ENCODE results near the gene CRABP2. TPM values are rescaled to one million over a fixed set of nuclear protein-coding genes. Genes with fewer than 3 reads are reported as not detected.

CRABP2 gene
- total RNA-seq (2022; extraction: Qiagen RNA extraction) = 7.6 to 12.4 TPM (median 7.9 TPM) in 5 replicates

DNA sequence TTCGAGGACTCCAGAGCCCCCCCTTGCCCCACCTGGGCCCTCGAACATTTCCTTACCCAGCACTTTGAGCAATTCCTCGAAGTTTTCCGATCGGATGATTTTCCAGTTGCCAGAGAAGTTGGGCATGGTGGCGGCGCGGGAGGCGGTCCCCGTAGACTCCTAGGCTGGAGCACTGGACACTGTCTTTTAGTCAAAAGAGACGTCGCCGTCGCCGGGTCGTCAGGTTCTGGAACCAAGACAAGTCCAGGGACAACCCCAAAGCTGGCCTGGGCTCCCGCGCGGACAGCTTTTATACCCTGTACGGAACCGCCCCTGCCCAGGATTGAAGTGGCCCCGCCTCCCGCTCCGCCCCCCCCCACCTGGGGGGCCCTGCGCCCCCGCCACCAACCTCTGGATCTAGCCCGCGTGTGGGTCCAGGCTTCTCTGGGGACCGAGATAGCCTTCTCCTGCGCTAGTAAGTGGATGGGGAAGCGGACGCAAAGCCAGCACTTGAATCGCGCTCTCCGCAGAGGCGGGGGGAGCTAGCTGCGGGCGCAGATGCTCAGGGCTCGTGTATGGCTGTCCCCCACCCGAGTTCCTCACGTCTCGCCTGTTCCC lies at the start of gene CRABP2:
Gene CRABP2 (minus strand): TSS at position 263 of the 597 bp plus-strand sequence. CDS start 137 bp downstream, at position 126.

DNA sequence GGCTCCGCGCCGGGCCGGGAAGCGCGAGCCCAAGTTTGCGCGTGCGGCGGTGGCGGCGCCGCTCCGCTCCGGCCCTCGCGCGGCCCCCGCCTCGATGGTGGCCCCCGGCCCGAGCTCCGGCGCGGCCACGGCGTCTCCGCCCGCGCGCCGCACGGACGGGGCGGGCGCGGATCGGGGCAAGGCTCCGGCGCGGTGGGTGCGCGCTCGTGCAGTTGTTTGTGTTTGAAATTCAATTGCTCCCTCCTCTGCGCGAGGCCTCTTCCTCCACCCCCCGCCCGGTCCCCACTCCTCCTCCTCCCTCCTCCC lies 46.0 kb upstream of the CRABP2 start, which contains the start of gene HDGF:
Gene HDGF (minus strand): TSS at position 225 of the 306 bp plus-strand sequence. CDS start 246 bp downstream, outside the sequence.

DNA sequence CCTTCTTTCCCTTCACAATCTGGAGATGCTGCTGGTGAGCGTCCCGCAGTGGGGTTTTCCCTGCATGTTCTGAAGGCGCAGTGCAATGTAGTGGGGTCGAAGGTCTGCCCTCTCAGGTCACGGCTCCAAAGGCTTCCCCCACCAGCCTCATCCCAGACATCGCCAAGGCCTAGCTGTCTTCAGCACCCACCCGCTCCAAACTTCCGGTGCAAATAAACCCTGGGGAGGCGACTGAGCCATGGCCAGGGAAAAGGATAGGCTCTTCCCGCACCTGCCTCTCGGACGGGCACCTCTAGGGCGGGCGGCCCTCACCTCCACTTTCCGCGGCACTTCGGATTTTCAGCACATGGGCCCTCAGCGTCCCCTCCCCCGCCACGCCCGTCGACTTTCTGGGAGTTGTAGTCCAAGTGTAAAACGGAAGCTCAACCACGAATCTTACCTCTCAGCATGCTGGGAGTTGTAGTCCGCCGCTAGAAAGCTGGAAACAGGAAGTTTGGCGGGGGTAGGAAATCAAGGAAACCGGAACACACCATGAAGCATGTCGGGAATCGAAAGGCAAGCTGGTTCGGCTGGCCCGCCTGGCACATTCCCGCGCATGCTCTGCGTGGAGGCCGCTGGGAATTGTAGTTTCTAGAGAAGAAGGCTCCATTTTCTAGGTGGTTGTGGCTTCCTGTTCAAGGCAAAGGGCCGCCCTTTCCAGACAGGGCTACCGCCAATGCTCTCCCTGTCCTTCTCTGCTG lies 35.5 kb upstream of the CRABP2 start, which contains the start of gene MRPL24:
Gene MRPL24 (minus strand): TSS at position 348 of the 740 bp plus-strand sequence. CDS start 2,384 bp downstream, outside the sequence.

DNA sequence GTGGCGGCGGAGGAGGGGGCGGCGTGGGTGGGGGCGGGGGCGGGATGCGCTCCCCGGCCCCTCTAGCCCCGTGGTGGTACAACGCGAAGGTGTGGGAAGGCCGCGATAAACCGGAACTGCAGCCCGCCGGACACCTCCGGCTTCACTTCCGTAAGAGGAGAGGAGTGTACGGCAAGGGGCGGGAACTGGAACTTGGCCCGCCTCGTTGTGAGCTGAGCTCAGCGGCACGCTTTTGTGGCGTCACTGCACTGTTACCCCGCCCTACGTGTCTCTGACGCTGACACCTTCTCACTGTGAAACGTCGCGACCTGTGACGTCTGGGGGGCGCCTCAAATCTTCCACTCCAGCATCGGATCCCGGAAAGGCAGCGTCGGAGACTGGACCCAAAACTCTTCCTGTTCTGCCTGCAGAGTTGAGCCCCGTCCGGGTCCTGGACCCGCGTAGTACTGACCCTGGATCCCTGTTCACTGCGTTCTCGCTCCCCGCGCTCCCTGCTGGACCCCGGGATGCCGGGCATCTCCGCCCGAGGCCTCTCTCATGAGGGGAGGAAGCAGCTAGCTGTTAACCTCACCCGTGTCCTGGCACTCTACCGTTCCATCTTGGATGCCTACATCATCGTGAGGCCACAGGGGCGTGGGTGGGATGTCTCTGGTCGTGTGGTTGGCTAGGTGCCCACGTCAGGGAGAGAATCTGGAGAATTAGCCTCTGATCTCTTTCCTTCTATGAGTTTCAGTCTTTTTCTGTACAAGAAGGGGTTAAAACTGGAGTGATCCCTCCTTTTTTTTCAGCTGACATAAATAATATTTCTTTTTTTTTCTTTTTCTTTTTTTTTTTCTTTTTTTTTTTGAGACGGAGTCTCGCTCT lies 23.4 kb upstream of the CRABP2 start, which contains the start of gene ISG20L2:
Gene ISG20L2 (minus strand): TSS at position 168 of the 864 bp plus-strand sequence. CDS start 1,114 bp downstream, outside the sequence.

DNA sequence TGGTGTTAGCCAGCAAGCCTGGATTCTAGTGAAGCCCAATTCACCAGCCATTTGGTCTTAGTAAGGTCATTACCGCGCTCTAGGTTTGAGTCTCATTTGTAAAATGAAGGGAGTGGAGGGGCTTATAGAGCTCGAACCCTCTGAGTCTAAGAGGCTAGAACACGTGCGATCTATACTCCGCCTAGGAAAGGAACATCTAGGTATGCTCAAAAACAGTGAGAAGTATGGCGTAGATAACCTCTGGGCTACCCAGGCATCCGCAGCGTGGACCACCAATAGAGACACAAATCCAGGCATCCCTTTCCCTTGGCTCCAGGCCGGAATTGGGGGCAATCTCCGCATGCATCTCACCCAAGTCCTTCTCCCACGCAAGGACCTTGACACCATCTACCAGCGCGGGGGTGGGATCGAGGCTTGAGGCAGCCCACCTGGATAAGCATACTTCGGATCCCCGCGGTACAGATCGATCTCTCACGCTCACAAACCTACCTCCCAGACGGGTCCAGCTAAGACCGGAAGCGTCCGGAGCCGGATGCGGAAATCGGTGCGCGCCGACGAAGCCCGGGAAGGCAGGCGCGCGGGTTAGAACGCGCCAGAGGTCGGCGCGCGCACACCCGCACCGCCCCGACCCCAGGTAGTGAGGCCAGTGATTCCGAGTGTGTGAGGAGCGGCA lies 22.7 kb upstream of the CRABP2 start, which contains the start of gene METTL25B:
Gene METTL25B (plus strand): TSS at position 544 of the 673 bp plus-strand sequence. CDS start 636 bp downstream, outside the sequence.

DNA sequence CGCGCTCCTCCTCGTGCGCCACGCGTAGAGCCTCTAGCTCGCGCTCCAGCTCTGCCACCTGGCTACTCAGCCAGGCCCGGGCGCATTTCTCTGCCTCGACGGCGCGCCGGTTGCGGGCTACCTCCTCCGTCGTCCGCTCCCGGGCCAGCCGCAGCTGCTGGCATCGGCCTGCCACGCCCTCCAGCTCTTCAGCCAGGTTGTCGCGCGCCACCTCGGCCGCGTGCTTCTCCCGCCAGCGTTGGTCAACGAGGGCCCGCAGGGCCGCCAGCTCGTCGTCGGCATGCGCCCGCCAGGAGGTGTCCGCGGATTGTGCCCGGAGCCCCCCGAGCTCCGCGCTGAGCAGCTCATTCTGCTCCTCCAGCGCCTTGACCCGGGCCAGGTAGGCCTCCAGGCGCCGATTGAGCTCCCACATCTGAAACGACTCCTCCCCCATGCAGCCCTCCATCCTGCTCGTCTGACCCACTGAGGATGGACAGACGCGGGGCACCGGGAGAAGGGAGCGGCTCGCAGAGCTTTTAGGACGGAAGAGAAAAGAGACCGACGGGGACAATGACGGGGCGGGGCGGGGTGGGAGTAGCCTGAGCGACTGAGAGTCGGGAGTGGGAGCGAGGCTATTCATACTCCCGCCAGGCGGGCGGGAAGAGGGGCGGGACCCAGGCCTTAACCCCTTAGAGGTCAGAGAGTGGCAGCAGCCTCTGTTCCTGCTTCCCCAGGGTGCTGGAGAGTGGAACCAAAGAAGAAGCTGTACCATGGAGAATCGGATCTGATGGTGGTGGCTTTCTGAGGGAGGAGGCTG lies 28.4 kb downstream of the CRABP2 start, which contains the start of gene NES:
Gene NES (minus strand): TSS at position 588 of the 796 bp plus-strand sequence. CDS start 143 bp downstream, at position 445.

Other genes with a start within 250 kb of the CRABP2 start
- 24.3 to 33.5 TPM (median 30.3 TPM) in 5 replicates for gene MEF2D, start 204.8 kb downstream of the CRABP2 start, total RNA-seq (2022; extraction: Qiagen RNA extraction)
- 13.7 to 19.1 TPM (median 15.6 TPM) in 5 replicates for gene IQGAP3, start 133.0 kb downstream of the CRABP2 start, total RNA-seq (2022; extraction: Qiagen RNA extraction)
- gene TTC24, start 125.9 kb downstream of the CRABP2 start, total RNA-seq (2022; extraction: Qiagen RNA extraction) = not detected in 5 replicates
- 141 to 177 TPM (median 166 TPM) in 5 replicates for gene NAXE, start 113.8 kb downstream of the CRABP2 start, total RNA-seq (2022; extraction: Qiagen RNA extraction)
- 59.2 to 93.7 TPM (median 63.4 TPM) in 5 replicates for gene GPATCH4, start 104.1 kb downstream of the CRABP2 start, total RNA-seq (2022; extraction: Qiagen RNA extraction)
- 0.13 to 0.29 TPM (median 0.20 TPM) in 4 of 5 replicates, not detected in the other for gene HAPLN2, start 86.2 kb downstream of the CRABP2 start, total RNA-seq (2022; extraction: Qiagen RNA extraction)
- gene BCAN, start 63.5 kb downstream of the CRABP2 start, total RNA-seq (2022; extraction: Qiagen RNA extraction) = 0.06 to 0.15 TPM (median 0.10 TPM) in 4 of 5 replicates, not detected in the other
- 0.97 to 1.2 TPM (median 1.1 TPM) in 5 replicates for gene NES, start 28.2 kb downstream of the CRABP2 start, total RNA-seq (2022; extraction: Qiagen RNA extraction)
- gene METTL25B, start 22.9 kb upstream of the CRABP2 start, total RNA-seq (2022; extraction: Qiagen RNA extraction) = 22.7 to 25.3 TPM (median 24.5 TPM) in 5 replicates
- gene ISG20L2, start 23.2 kb upstream of the CRABP2 start, total RNA-seq (2022; extraction: Qiagen RNA extraction) = 38.1 to 53.1 TPM (median 40.2 TPM) in 5 replicates
- gene MRPL24, start 35.5 kb upstream of the CRABP2 start, total RNA-seq (2022; extraction: Qiagen RNA extraction) = 170 to 214 TPM (median 194 TPM) in 5 replicates
- gene HDGF, start 46.1 kb upstream of the CRABP2 start, total RNA-seq (2022; extraction: Qiagen RNA extraction) = 403 to 447 TPM (median 425 TPM) in 5 replicates
- 70.1 to 77.8 TPM (median 71.0 TPM) in 5 replicates for gene PRCC, start 62.0 kb upstream of the CRABP2 start, total RNA-seq (2022; extraction: Qiagen RNA extraction)
- 2.9 to 4.2 TPM (median 3.4 TPM) in 5 replicates for gene SH2D2A, start 111.3 kb upstream of the CRABP2 start, total RNA-seq (2022; extraction: Qiagen RNA extraction)
- not detected in 5 replicates for gene INSRR, start 153.5 kb upstream of the CRABP2 start, total RNA-seq (2022; extraction: Qiagen RNA extraction)
- 0.10 to 0.15 TPM (median 0.13 TPM) in 5 replicates for gene NTRK1, start 155.3 kb upstream of the CRABP2 start, total RNA-seq (2022; extraction: Qiagen RNA extraction)
- 6.2 to 7.7 TPM (median 7.0 TPM) in 5 replicates for gene PEAR1, start 188.1 kb upstream of the CRABP2 start, total RNA-seq (2022; extraction: Qiagen RNA extraction)
- gene LRRC71, start 215.0 kb upstream of the CRABP2 start, total RNA-seq (2022; extraction: Qiagen RNA extraction) = 0.06 to 0.19 TPM (median 0.15 TPM) in 5 replicates